A549 (cell line): ENCODE data around the gene ANKEF1.

Experiments
- CTCF ChIP-seq: fragments of >200 bp; sonication (Bioruptor Twin); formaldehyde crosslinking; IDR thresholded peaks from 3 replicates; pipeline ENCODE4 v1.5.1; 2016
- EP300 ChIP-seq, 2 experiments: fragments of >200 bp; sonication (Bioruptor Twin); formaldehyde crosslinking; IDR thresholded peaks; 2 replicates in 1 of 2; 3 replicates in 1 of 2; pipeline ENCODE4 v1.6.1; 2016 to 2017
- POLR2A ChIP-seq: IDR thresholded peaks from 2 replicates; pipeline ENCODE4 v1.6.1; 2012; ENCODE audit warnings: mild to moderate bottlenecking, low read length
- RAD21 ChIP-seq, 2 experiments: fragments of >200 bp in 1 of 2; sonication (Bioruptor Twin) in 1 of 2; formaldehyde crosslinking in 1 of 2; IDR thresholded peaks in 1 of 2; conservative IDR thresholded peaks in 1 of 2; 2 replicates in 1 of 2; 3 replicates in 1 of 2; pipeline ENCODE4 v1.6.1; 2012 to 2018; ENCODE audit warnings: inconsistent platforms in 1 of 2
- RFX5 ChIP-seq: fragments of 450-650 bp; IDR thresholded peaks from 2 replicates; pipeline ENCODE4 v1.7.1; 2014; ENCODE audit warnings: antibody characterized with exemption, mild to moderate bottlenecking, moderate library complexity
- SMC3 ChIP-seq: fragments of >200 bp; sonication (Bioruptor Twin); formaldehyde crosslinking; IDR thresholded peaks from 3 replicates; pipeline ENCODE4 v1.6.1; 2018; ENCODE audit warnings: inconsistent platforms
- TF ChIP-seq, protein P1 (sequence below): fragments of >200 bp; sonication (Bioruptor Twin); formaldehyde crosslinking; IDR thresholded peaks from 3 replicates; pipeline ENCODE4 v1.6.1; 2016

GRCh38 chr20:9993137-9993536, 41.6 kb upstream of the ANKEF1 start:
- no peak for TF ChIP-seq CTCF
- no peak for TF ChIP-seq EP300 (IDR thresholded peaks at IDR 0.05)
- TF ChIP-seq SMC3: no peak
- no peak for TF ChIP-seq POLR2A
- no peak for TF ChIP-seq RAD21 (conservative IDR thresholded peaks at IDR 0.05 in 1 of 2, IDR thresholded peaks at IDR 0.05 in 1 of 2)
- TF ChIP-seq RFX5: no peak
- TF ChIP-seq, protein P1, sequence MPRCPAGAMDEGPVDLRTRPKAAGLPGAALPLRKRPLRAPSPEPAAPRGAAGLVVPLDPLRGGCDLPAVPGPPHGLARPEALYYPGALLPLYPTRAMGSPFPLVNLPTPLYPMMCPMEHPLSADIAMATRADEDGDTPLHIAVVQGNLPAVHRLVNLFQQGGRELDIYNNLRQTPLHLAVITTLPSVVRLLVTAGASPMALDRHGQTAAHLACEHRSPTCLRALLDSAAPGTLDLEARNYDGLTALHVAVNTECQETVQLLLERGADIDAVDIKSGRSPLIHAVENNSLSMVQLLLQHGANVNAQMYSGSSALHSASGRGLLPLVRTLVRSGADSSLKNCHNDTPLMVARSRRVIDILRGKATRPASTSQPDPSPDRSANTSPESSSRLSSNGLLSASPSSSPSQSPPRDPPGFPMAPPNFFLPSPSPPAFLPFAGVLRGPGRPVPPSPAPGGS: no peak
